Esophagus muscularis mucosa (tissue), 4 donors: ENCODE data around the gene TRAPPC2L.

Experiments
- CTCF ChIP-seq, 3 experiments: fragments of 200-600 bp in 2 of 3; fragments of 450-650 bp in 1 of 3; sonication (generic) in 2 of 3; IDR thresholded peaks; one replicate each; pipeline ENCODE4 v1.5.1; 2017 to 2019; ENCODE audit warnings: antibody characterized with exemption in 3 of 3, mild to moderate bottlenecking in 2 of 3, moderate library complexity in 1 of 3
- EP300 ChIP-seq: sonication (generic); formaldehyde crosslinking; IDR thresholded peaks from one replicate; pipeline ENCODE4 v1.6.1; 2017; ENCODE audit warnings: antibody characterized with exemption
- POLR2A ChIP-seq: fragments of 450-650 bp; IDR thresholded peaks from one replicate; pipeline ENCODE4 v1.6.1; 2017; ENCODE audit warnings: antibody characterized with exemption, moderate library complexity, mild to moderate bottlenecking, low read depth
- POLR2AphosphoS5 ChIP-seq, 2 donors: sonication (generic); formaldehyde crosslinking; IDR thresholded peaks; one replicate each; pipeline ENCODE4 v1.6.1; 2017; ENCODE audit warnings: antibody characterized with exemption in 2 of 2

- TF ChIP-seq CTCF (IDR thresholded peaks at IDR 0.05) (no peak), EP300 (no peak), POLR2A (no peak), POLR2AphosphoS5 (IDR thresholded peaks at IDR 0.05) (no peak)
These were observed 34.2 kb downstream of the TRAPPC2L start for GRCh38 chr16:88891083-88891482.
